RWPE1 (cell line): ENCODE results near the gene GRIN3B.

Experiments used
- CTCF ChIA-PET: fragments of 350-600 bp; sonication (Branson Sonifier 250); formaldehyde crosslinking; extraction: SDS; loops from one replicate; lab custom pipeline; 2021; lab: Yijun Ruan, JAX
- POLR2A ChIA-PET: fragments of 400-600 bp; formaldehyde crosslinking; extraction: SDS; loops from one replicate; lab custom pipeline; 2020; ENCODE audit warnings: antibody characterized with exemption; ENCODE audit not compliant: low non-redundant PET; lab: Yijun Ruan, JAX
- DNase-seq: peaks from one replicate; pipeline ENCODE4 v3.0.0; 2012; ENCODE audit warnings: low spot score
- H3K27ac ChIP-seq: fragments of 450-650 bp; 2 replicates; pipeline ENCODE4 v1.5.1; 2017
- CTCF ChIP-seq: fragments of 450-650 bp; conservative IDR thresholded peaks from 2 replicates; pipeline ENCODE4 v1.5.1; 2017; ENCODE audit warnings: low read depth, mild to moderate bottlenecking

GRIN3B gene

GRCh38 chr19:984165-984967, 15.9 kb upstream of the GRIN3B start, which contains the start of gene WDR18:
TSS of gene WDR18 (plus strand) at chr19:984345. CDS start at chr19:984354, 9 bp downstream.
- POLR2A ChIA-PET: interaction anchor here (0.7 to 1.7 kb wide), 3 partner anchors 20 to 61 kb away, joined by 3 to 9 read pairs (median 3); partner anchors contain the start of gene CNN2
- peak; percentile 97 for DNase-seq
- CTCF ChIA-PET: interaction anchor here (0.6 to 2.4 kb wide), 4 partner anchors 61 to 208 kb away, joined by 3 to 8 read pairs (median 4); no protein-coding TSS in a partner anchor
- no peak for TF ChIP-seq CTCF
- peak within 1 kb of the TSS; percentile 81 for H3K27ac ChIP-seq

GRCh38 chr19:986083-986482, 14.1 kb upstream of the GRIN3B start:
- ChIA-PET CTCF (interaction anchor here (0.6 kb wide), 1 partner anchor 528 kb away, joined by 3 read pairs; no protein-coding TSS in a partner anchor), POLR2A (no interaction called here)
- TF ChIP-seq CTCF: no peak
- no peak for DNase-seq
- peak overlapping the region; percentile 81 for H3K27ac ChIP-seq

- H3K27ac ChIP-seq: peak overlapping the region; percentile 25; the same call in 1 of the 2 replicates
- TF ChIP-seq CTCF: no peak
- POLR2A ChIA-PET: interaction anchor here (0.7 kb wide), 1 partner anchor 64 kb away, joined by 4 read pairs; no protein-coding TSS in a partner anchor
- no peak for DNase-seq
- CTCF ChIA-PET: interaction anchor here (0.5 kb wide), 1 partner anchor 209 kb away, joined by 3 read pairs; no protein-coding TSS in a partner anchor
Observed at GRCh38 chr19:988081-988480, 12.1 kb upstream of the GRIN3B start.

GRCh38 chr19:988510-988909, 11.7 kb upstream of the GRIN3B start:
- CTCF ChIA-PET: interaction anchor here (0.5 to 0.6 kb wide), 2 partner anchors 187 to 210 kb away, joined by 3 read pairs; no protein-coding TSS in a partner anchor

GRCh38 chr19:989381-990081, 10.7 kb upstream of the GRIN3B start:
- ChIA-PET CTCF (no interaction called here), POLR2A (no interaction called here)
- no peak for DNase-seq
- TF ChIP-seq CTCF: no peak
- H3K27ac ChIP-seq: no peak overlapping the region; the same call in 1 of the 2 replicates

More at GRCh38 chr19:988510-988909, 11.7 kb upstream of the GRIN3B start:
- TF ChIP-seq CTCF: no peak
- DNase-seq: no peak
- POLR2A ChIA-PET: no interaction called here
- H3K27ac ChIP-seq: peak overlapping the region; percentile 25; the same call in 1 of the 2 replicates

- CTCF ChIA-PET: no interaction called here
- no peak for TF ChIP-seq CTCF
- no peak for DNase-seq
- H3K27ac ChIP-seq: peak overlapping the region; percentile 39
- POLR2A ChIA-PET: no interaction called here
Observed at GRCh38 chr19:990119-990571, 10.1 kb upstream of the GRIN3B start.
